GM12892 (cell line): ENCODE data around the gene PTPRN2.

Experiments used
- POLR2A ChIP-seq: IDR thresholded peaks from 2 replicates; pipeline ENCODE4 v1.6.1; 2011; ENCODE audit warnings: low read depth, low read length, control low read depth
- POLR2AphosphoS5 ChIP-seq: IDR thresholded peaks from 2 replicates; pipeline ENCODE4 v1.6.1; 2011; ENCODE audit warnings: low read depth, low read length, control low read depth

- TF ChIP-seq POLR2A (no peak), POLR2AphosphoS5 (no peak)
Observed at GRCh38 chr7:157926521-157927150, 661.0 kb downstream of the PTPRN2 start.
